Natural killer cell (primary cell): Measurements from ENCODE around the gene EP400. TPM values are rescaled to one million over a fixed set of nuclear protein-coding genes. Genes with fewer than 3 reads are reported as not detected.
A peak's percentile ranks its signal among the peaks of the same experiment; 100 is the strongest.

Source experiments
- ATAC-seq, 3 donors: fragments of 150-1000 bp in 2 of 3; fragments of 200-7000 bp in 1 of 3; cut with Tn5 transposase; 1 replicate in 1 of 3; 2 replicates in 2 of 3; pipeline ENCODE4 v1.10.0; 2021; ENCODE audit warnings: mild to moderate bottlenecking in 2 of 3, moderate library complexity in 2 of 3
- DNase-seq, 2 donors: peaks; one replicate each; pipeline versions ENCODE4 v3.0.0 to v3.0.0-alpha.2; 2013 to 2021; ENCODE audit warnings: mixed read lengths in 1 of 2
- H3K27ac ChIP-seq: one replicate; pipeline ENCODE4 v1.5.1; 2013; ENCODE audit warnings: mild to moderate bottlenecking, low read length
- H3K27me3 ChIP-seq: one replicate; pipeline ENCODE4 v1.6.1; 2013; ENCODE audit warnings: low read length; ENCODE audit not compliant: control insufficient read depth, insufficient read depth
- H3K36me3 ChIP-seq: one replicate; pipeline ENCODE4 v1.6.1; 2013; ENCODE audit warnings: low read length; ENCODE audit not compliant: control insufficient read depth, insufficient read depth
- H3K4me1 ChIP-seq: one replicate; pipeline ENCODE4 v1.6.1; 2013; ENCODE audit warnings: low read length; ENCODE audit not compliant: control insufficient read depth, insufficient read depth
- H3K4me3 ChIP-seq: one replicate; pipeline ENCODE4 v1.5.1; 2013; ENCODE audit warnings: low read length
- H3K9me3 ChIP-seq: one replicate; pipeline ENCODE4 v1.6.1; 2013; ENCODE audit warnings: low read length; ENCODE audit not compliant: control insufficient read depth, insufficient read depth
- H3K27ac Mint-ChIP-seq, 2 donors: one replicate each; pipeline ENCODE4 v1.8.0; 2022; ENCODE audit warnings: mild to moderate bottlenecking in 2 of 2, mixed read lengths in 2 of 2, moderate library complexity in 1 of 2
- H3K27me3 Mint-ChIP-seq, 2 donors: one replicate each; pipeline ENCODE4 v1.8.0; 2022; ENCODE audit warnings: low read depth in 2 of 2, mixed read lengths in 2 of 2
- H3K36me3 Mint-ChIP-seq: one replicate; pipeline ENCODE4 v1.8.0; 2022; ENCODE audit warnings: mixed read lengths
- H3K4me1 Mint-ChIP-seq, 2 donors: one replicate each; pipeline ENCODE4 v1.8.0; 2022; ENCODE audit warnings: mixed read lengths in 2 of 2
- H3K4me3 Mint-ChIP-seq: one replicate; pipeline ENCODE4 v1.8.0; 2022; ENCODE audit warnings: mild to moderate bottlenecking, moderate library complexity, mixed read lengths
- H3K9me3 Mint-ChIP-seq, 2 donors: one replicate each; pipeline ENCODE4 v1.8.0; 2022; ENCODE audit warnings: mixed read lengths in 2 of 2
- CTCF ChIP-seq: fragments of 200-600 bp; IDR thresholded peaks from one replicate; pipeline ENCODE4 v1.8.0; 2022; ENCODE audit warnings: antibody characterized with exemption
- WGBS: methylation state at CpG from one replicate; pipeline ENCODE4 v1.1.7; 2013; ENCODE audit warnings: missing lambda C conversion rate; ENCODE audit not compliant: insufficient coverage; 5-methylcytosine and 5-hydroxymethylcytosine counted together
- intact Hi-C: fragments of 100-400 bp; cut with micrococcal nuclease; formaldehyde crosslinking; loops from one replicate; pipeline ENCODE4 v1.14.2; 2022
- total RNA-seq, 4 donors: library from RNA; stranded (reverse); fragments of 120-200 nt in 1 of 4; gene quantifications; one replicate each; pipeline versions ENCODE4 v1.2.3 to v1.2.4, GENCODE V29; 2013 to 2022

The EP400 gene
- total RNA-seq, 3 donors from 2014 or later (not counting 1 experiment from before 2014, with no cell fraction given), result 62.8 to 81.1 (median 80.1) TPM

- H3K4me1 ChIP-seq, result peaks cover 8% of the 10 kb centered on the region
- no peaks in the 10 kb centered on the region for H3K9me3 ChIP-seq
- no peak overlapping the region for H3K4me3 ChIP-seq
- no peaks in the 10 kb centered on the region for H3K27me3 ChIP-seq
- intact Hi-C loops, result no loop called here
- Mint-ChIP-seq H3K9me3 (no peaks in the 10 kb centered on the region), H3K36me3 (no peaks in the 10 kb centered on the region), H3K27ac (no peak overlapping the region), H3K27me3 (no peaks in the 10 kb centered on the region), H3K4me1 (peaks cover 15 to 27% of the 10 kb centered on the region in 2 donors), H3K4me3 (no peak overlapping the region)
- no peak for ATAC-seq
- no peak for DNase-seq
- no peak overlapping the region for H3K27ac ChIP-seq
- H3K36me3 ChIP-seq, result no peaks in the 10 kb centered on the region
- TF ChIP-seq CTCF, result no peak
- 88% methylated on average over 3 of the region's 4 CpGs for WGBS
Measured at GRCh38 chr12:132089407-132089910, 139.7 kb downstream of the EP400 start.

GRCh38 chr12:132094269-132094891 is 144.6 kb downstream of the EP400 start:
- no peaks in the 10 kb centered on the region for H3K9me3 Mint-ChIP-seq
- H3K4me3 Mint-ChIP-seq, result no peak overlapping the region
- peaks cover 11 to 17% of the 10 kb centered on the region in 2 donors for H3K4me1 Mint-ChIP-seq
- Histone ChIP-seq H3K4me1 (no peaks in the 10 kb centered on the region), H3K9me3 (no peaks in the 10 kb centered on the region), H3K4me3 (no peak overlapping the region), H3K36me3 (no peaks in the 10 kb centered on the region), H3K27me3 (no peaks in the 10 kb centered on the region), H3K27ac (no peak overlapping the region)
- DNase-seq (no peak), ATAC-seq (no peak)
- H3K27me3 Mint-ChIP-seq, result no peaks in the 10 kb centered on the region
- intact Hi-C loops, result no loop called here
- H3K27ac Mint-ChIP-seq, result no peak overlapping the region
- no peak for TF ChIP-seq CTCF
- 95% methylated on average over 13 of the region's 16 CpGs for WGBS
- no peaks in the 10 kb centered on the region for H3K36me3 Mint-ChIP-seq

- ATAC-seq, result no peak
- Histone ChIP-seq H3K4me1 (no peaks in the 10 kb centered on the region), H3K36me3 (no peaks in the 10 kb centered on the region), H3K4me3 (no peak overlapping the region), H3K27ac (no peak overlapping the region), H3K9me3 (no peaks in the 10 kb centered on the region), H3K27me3 (no peaks in the 10 kb centered on the region)
- DNase-seq, result no peak
- H3K27me3 Mint-ChIP-seq, result no peaks in the 10 kb centered on the region
- peaks cover 7 to 11% of the 10 kb centered on the region in 2 donors for H3K4me1 Mint-ChIP-seq
- H3K27ac Mint-ChIP-seq, result peak overlapping the region in 1 of 2 donors; percentile 24
- no peaks in the 10 kb centered on the region for H3K36me3 Mint-ChIP-seq
- no peak for TF ChIP-seq CTCF
- H3K4me3 Mint-ChIP-seq, result no peak overlapping the region
- no peaks in the 10 kb centered on the region for H3K9me3 Mint-ChIP-seq
- WGBS, result 96% methylated on average over 11 of the region's 11 CpGs
- intact Hi-C loops, result no loop called here
Measured at GRCh38 chr12:132095520-132096409, 146.0 kb downstream of the EP400 start.
